OCI-LY7 (cell line): Measurements from ENCODE around the gene PAGR1. TPM values are rescaled to one million over a fixed set of nuclear protein-coding genes. Genes with fewer than 3 reads are reported as not detected.

ENCODE experiments used
- Bru-seq: library from RNA; stranded (reverse); fragments of 400-500 nt; gene quantifications from one replicate; lab custom pipeline; 2021; lab: Mats Ljungman, UMichigan
- BruChase-seq, 2 experiments: library from RNA; stranded (reverse); fragments of 400-500 nt; gene quantifications; one replicate each; lab custom pipeline; 2021; lab: Mats Ljungman, UMichigan
- BruUV-seq: library from RNA; stranded (reverse); fragments of 400-500 nt; replicated peaks from 2 replicates; lab custom pipeline; 2021; lab: Mats Ljungman, UMichigan
- CTCF ChIA-PET: fragments of 300-600 bp; sonication (Branson Sonifier 250); formaldehyde crosslinking; loops from one replicate; lab custom pipeline; 2022; ENCODE audit warnings: antibody characterized with exemption; ENCODE audit not compliant: unreplicated experiment; lab: Charles Lee
- POLR2A ChIA-PET: fragments of 300-600 bp; sonication (Branson Sonifier 250); formaldehyde crosslinking; loops from one replicate; lab custom pipeline; 2022; ENCODE audit warnings: antibody characterized with exemption; lab: Charles Lee
- DNase-seq: peaks from one replicate; pipeline ENCODE4 v3.0.0-alpha.2; 2015; ENCODE audit warnings: low spot score
- H2AFZ ChIP-seq: fragments of 200-600 bp; sonication (generic), shearing (Covaris generic); 2 replicates; pipeline ENCODE4 v1.6.1; 2014; ENCODE audit warnings: mild to moderate bottlenecking, antibody characterized with exemption, low read length, moderate library complexity
- H3K27ac ChIP-seq: fragments of 200-600 bp; sonication (generic); 2 replicates; pipeline ENCODE4 v1.5.1; 2014; ENCODE audit warnings: mixed run types, low read depth, mild to moderate bottlenecking, moderate library complexity, low read length, inconsistent platforms; ENCODE audit not compliant: poor library complexity, severe bottlenecking
- H3K36me3 ChIP-seq: fragments of 200-600 bp; sonication (generic); 2 replicates; pipeline ENCODE4 v1.6.1; 2014; ENCODE audit warnings: mild to moderate bottlenecking, antibody characterized with exemption, low read length, moderate library complexity, mixed read lengths; ENCODE audit not compliant: insufficient read depth
- H3K4me1 ChIP-seq: fragments of 200-600 bp; sonication (generic); 2 replicates; pipeline ENCODE4 v1.5.1; 2014; ENCODE audit warnings: mild to moderate bottlenecking, low read length; ENCODE audit not compliant: insufficient read depth, poor library complexity, severe bottlenecking
- H3K4me2 ChIP-seq: fragments of 200-600 bp; sonication (generic); 2 replicates; pipeline ENCODE4 v1.6.1; 2014; ENCODE audit warnings: mild to moderate bottlenecking, low read length
- H3K4me3 ChIP-seq: fragments of 200-600 bp; sonication (generic); 2 replicates; pipeline ENCODE4 v1.5.1; 2014; ENCODE audit warnings: mild to moderate bottlenecking, low read depth, low read length; ENCODE audit not compliant: poor library complexity, severe bottlenecking
- H3K79me2 ChIP-seq: fragments of 200-600 bp; sonication (generic); 2 replicates; pipeline ENCODE4 v1.6.1; 2016; ENCODE audit warnings: low read depth, mild to moderate bottlenecking, low read length, moderate library complexity, mixed read lengths; ENCODE audit not compliant: insufficient read depth
- H3K9me2 ChIP-seq: fragments of 200-600 bp; sonication (generic); 2 replicates; pipeline ENCODE4 v1.6.1; 2016; ENCODE audit warnings: mild to moderate bottlenecking, low read length, mixed read lengths; ENCODE audit not compliant: insufficient read depth
- H3K9me3 ChIP-seq: fragments of 200-600 bp; sonication (generic); 2 replicates; pipeline ENCODE4 v1.6.1; 2014; ENCODE audit warnings: mild to moderate bottlenecking, mixed run types, low read length, mixed read lengths
- H4K20me1 ChIP-seq: fragments of 200-600 bp; sonication (generic); 2 replicates; pipeline ENCODE4 v1.6.1; 2014; ENCODE audit warnings: mild to moderate bottlenecking, antibody characterized with exemption, low read length, moderate library complexity, mixed read lengths; ENCODE audit not compliant: insufficient read depth
- EZH2phosphoT487 ChIP-seq: fragments of 200-600 bp; sonication (generic); IDR thresholded peaks from 2 replicates; pipeline ENCODE4 v1.6.1; 2018; ENCODE audit warnings: low read depth, borderline replicate concordance, mild to moderate bottlenecking, mixed run types, antibody characterized with exemption, low read length, moderate library complexity, mixed read lengths
- intact Hi-C: fragments of 100-400 bp; cut with micrococcal nuclease; formaldehyde crosslinking; loops from one replicate; pipeline ENCODE4 v1.10.0; 2022; ENCODE audit not compliant: unreplicated experiment
- long read RNA-seq: library from polyadenylated mRNA; stranded (forward); transcript quantifications from one replicate; pipeline ENCODE4 v2.0.0, GENCODE V29; 2022
- total RNA-seq, 2 experiments: library from RNA; depleted of rRNA in 1 of 2; stranded (reverse); fragments of >200 nt in 1 of 2; shearing (Covaris generic) in 1 of 2; gene quantifications; 2 replicates each; pipeline ENCODE4 v1.2.3, GENCODE V29; 2014 to 2022
- TF ChIP-seq, protein P1 (sequence below): fragments of 200-600 bp; sonication (generic); conservative IDR thresholded peaks from 2 replicates; pipeline ENCODE4 v1.5.1; 2014; ENCODE audit warnings: mild to moderate bottlenecking, antibody characterized with exemption, low read length, moderate library complexity, mixed read lengths

PAGR1 gene
- total RNA-seq (2014; rRNA removed; shearing (Covaris generic)): 59.4 and 62.7 TPM in 2 replicates
- total RNA-seq (2022): 43.4 and 51.7 TPM in 2 replicates
- percentile 75 among the genes with signal in this experiment for Bru-seq, nascent RNA
- percentile 78 among the genes with signal in this experiment for BruChase-seq, experiment 1, labeled RNA remaining after a 6-hour chase
- percentile 85 among the genes with signal in this experiment for BruChase-seq, experiment 2, labeled RNA remaining after a 2-hour chase
- long read RNA-seq, transcript PAGR1-201 (3 exons, 1,702 nt): major isoform, 241 of 241 reads
- long read RNA-seq, partial matches to known transcripts: 0 of 241 reads
- long read RNA-seq, other reads (novel, unspliced or antisense): 0 of 241 reads

DNA sequence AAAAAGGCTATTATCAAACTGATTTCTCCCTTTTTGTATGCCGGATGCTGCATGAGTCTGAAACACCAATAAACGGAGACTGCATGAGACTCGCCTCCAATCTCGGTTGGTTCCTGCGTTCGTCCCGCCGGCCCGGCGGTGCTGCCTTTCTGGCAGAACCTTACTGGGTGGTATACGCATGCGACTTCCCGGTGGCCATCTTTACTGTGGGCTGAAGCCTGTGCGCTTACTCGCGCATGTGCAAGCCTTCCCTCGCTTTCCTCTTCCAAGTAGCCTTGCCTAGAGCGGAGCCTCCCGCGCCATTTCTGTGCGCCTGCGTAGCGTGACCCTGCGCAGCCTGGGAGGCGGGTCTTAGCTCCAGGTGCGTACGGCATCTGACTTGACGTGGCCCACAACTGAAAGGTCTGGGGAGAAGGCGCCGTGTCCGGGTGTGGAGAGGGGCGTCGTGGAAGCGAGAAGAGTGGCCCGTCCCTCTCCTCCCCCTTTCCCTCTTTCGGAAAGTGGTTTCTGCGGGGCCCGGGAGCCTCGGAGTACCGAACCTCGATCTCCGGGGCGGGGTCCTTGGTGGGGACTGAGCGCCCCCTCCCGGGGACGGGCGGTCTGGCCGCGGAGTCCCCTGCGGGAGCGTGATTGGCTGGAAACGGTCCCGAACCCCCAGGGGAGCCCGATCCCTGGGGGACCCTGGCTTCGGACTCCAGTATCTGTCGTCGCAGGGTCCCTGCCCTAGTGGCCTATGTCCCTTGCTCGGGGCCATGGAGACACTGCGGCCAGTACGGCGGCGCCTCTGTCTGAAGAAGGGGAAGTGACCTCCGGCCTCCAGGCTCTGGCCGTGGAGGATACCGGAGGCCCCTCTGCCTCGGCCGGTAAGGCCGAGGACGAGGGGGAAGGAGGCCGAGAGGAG lies at the start of gene PAGR1:
TSS of gene PAGR1 (plus strand) at position 360 of the 901 bp plus-strand sequence. CDS start at position 734, 374 bp downstream.
- Histone ChIP-seq H3K4me1 (peaks cover 56% of the 10 kb centered on the region), H3K36me3 (peaks cover 37% of the 10 kb centered on the region), H3K79me2 (peaks cover 21% of the 10 kb centered on the region; the same call in 1 of the 2 replicates), H3K4me3 (peak within 1 kb of the TSS; percentile 89), H4K20me1 (0 out of 2 replicates have a peak, but pooled peaks cover 4% of the 10 kb centered on the region), H3K9me3 (no peaks in the 10 kb centered on the region), H3K27ac (peak within 1 kb of the TSS; percentile 72), H3K9me2 (no peaks in the 10 kb centered on the region), H3K4me2 (peak within 1 kb of the TSS; percentile 88), H2AFZ (peak within 1 kb of the TSS; percentile 52)
- ChIA-PET POLR2A (interaction anchor here (0.6 to 1.1 kb wide), 5 partner anchors 12 to 145 kb away, joined by 3 to 5 read pairs (median 3); no protein-coding TSS in a partner anchor), CTCF (interaction anchor here (0.5 to 1.0 kb wide), 4 partner anchors 12 to 264 kb away, joined by 3 to 4 read pairs (median 4); partner anchors contain the start of gene KIF22)
- TF ChIP-seq EZH2phosphoT487: no peak
- TF ChIP-seq, protein P1, sequence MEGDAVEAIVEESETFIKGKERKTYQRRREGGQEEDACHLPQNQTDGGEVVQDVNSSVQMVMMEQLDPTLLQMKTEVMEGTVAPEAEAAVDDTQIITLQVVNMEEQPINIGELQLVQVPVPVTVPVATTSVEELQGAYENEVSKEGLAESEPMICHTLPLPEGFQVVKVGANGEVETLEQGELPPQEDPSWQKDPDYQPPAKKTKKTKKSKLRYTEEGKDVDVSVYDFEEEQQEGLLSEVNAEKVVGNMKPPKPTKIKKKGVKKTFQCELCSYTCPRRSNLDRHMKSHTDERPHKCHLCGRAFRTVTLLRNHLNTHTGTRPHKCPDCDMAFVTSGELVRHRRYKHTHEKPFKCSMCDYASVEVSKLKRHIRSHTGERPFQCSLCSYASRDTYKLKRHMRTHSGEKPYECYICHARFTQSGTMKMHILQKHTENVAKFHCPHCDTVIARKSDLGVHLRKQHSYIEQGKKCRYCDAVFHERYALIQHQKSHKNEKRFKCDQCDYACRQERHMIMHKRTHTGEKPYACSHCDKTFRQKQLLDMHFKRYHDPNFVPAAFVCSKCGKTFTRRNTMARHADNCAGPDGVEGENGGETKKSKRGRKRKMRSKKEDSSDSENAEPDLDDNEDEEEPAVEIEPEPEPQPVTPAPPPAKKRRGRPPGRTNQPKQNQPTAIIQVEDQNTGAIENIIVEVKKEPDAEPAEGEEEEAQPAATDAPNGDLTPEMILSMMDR: peak; percentile 87
- BruUV-seq: TSS peak; percentile 73
- peak; percentile 100 for DNase-seq
- intact Hi-C loops: loop anchor here (1.0 to 5.0 kb wide), 2 partner anchors 26 to 156 kb away; partner anchors contain the start of genes KIF22 and TAOK2

DNA sequence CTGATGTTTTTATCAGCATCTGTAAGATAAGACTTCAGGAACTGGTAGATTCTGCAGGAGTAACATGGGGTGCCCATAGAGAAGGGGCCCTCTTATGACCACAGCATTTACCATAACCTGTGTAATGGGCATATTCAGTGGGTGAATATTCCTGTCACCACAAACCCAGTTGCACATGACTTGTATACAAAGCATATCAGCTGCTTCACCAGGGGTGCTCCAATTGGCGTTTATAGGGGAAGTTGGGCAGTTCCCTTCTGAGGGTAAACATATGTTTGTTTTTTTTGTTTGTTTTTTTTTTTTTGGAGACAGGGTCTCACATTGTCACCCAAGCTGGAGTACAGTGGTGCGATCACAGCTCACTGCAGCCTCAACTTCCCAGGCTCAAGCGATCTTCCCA lies 49.4 kb upstream of the PAGR1 start:
- TF ChIP-seq, protein P1: no peak
- TF ChIP-seq EZH2phosphoT487: no peak
- Histone ChIP-seq H3K9me2 (no peaks in the 10 kb centered on the region), H3K79me2 (no peaks in the 10 kb centered on the region), H3K9me3 (no peaks in the 10 kb centered on the region), H3K27ac (no peak overlapping the region), H4K20me1 (no peaks in the 10 kb centered on the region), H3K4me3 (no peak overlapping the region), H3K4me2 (no peak overlapping the region), H3K4me1 (no peaks in the 10 kb centered on the region), H3K36me3 (no peaks in the 10 kb centered on the region), H2AFZ (no peak overlapping the region)
- intact Hi-C loops: no loop called here
- BruUV-seq: no TSS peak
- ChIA-PET POLR2A (interaction anchor here (0.7 to 1.3 kb wide), 2 partner anchors 23 to 187 kb away, joined by 3 to 5 read pairs; no protein-coding TSS in a partner anchor), CTCF (no interaction called here)
- no peak for DNase-seq
